Mesodermal cell (in vitro differentiated cells): ENCODE data around the gene TIMM17B.

ENCODE experiments used
- H3K27ac ChIP-seq: 2 replicates; pipeline ENCODE4 v1.7.0; 2013; ENCODE audit warnings: mild to moderate bottlenecking, low read depth, low read length, moderate library complexity; ENCODE audit not compliant: severe bottlenecking
- H3K36me3 ChIP-seq: 2 replicates; pipeline ENCODE4 v1.7.1; 2013; ENCODE audit warnings: mild to moderate bottlenecking, low read length, moderate library complexity; ENCODE audit not compliant: control insufficient read depth, insufficient read depth
- H3K4me1 ChIP-seq: one replicate; pipeline ENCODE4 v1.7.1; 2013; ENCODE audit warnings: mild to moderate bottlenecking, low read length; ENCODE audit not compliant: insufficient read depth, control insufficient read depth, poor library complexity, severe bottlenecking
- H3K4me3 ChIP-seq: 2 replicates; pipeline ENCODE4 v1.7.0; 2013; ENCODE audit warnings: low read length, control low read depth, mild to moderate bottlenecking; ENCODE audit not compliant: insufficient read depth, poor library complexity, severe bottlenecking; ENCODE audit errors: extremely low read depth
- H3K9me3 ChIP-seq: 2 replicates; pipeline ENCODE4 v1.7.1; 2013; ENCODE audit warnings: mild to moderate bottlenecking, low read length, moderate library complexity; ENCODE audit not compliant: control insufficient read depth
- WGBS, 2 experiments: methylation state at CpG; one replicate each; pipeline ENCODE4 v1.1.5; 2013; ENCODE audit warnings: missing lambda C conversion rate in 2 of 2; ENCODE audit not compliant: insufficient coverage in 2 of 2; 5-methylcytosine and 5-hydroxymethylcytosine counted together

TIMM17B gene

GRCh38 chrX:48918301-48918642 is 20.7 kb upstream of the TIMM17B start:
- Histone ChIP-seq H3K27ac (no peak overlapping the region), H3K4me3 (peak overlapping the region; percentile 52), H3K9me3 (no peaks in the 10 kb centered on the region), H3K36me3 (peaks cover 13% of the 10 kb centered on the region), H3K4me1 (peaks cover 16% of the 10 kb centered on the region)
- no CpG with 5 or more reads among the region's 23 CpGs for WGBS, 2 experiments

- peaks cover 14% of the 10 kb centered on the region for H3K4me1 ChIP-seq
- H3K27ac ChIP-seq: no peak overlapping the region
- peak overlapping the region; percentile 52 for H3K4me3 ChIP-seq
- peaks cover 8% of the 10 kb centered on the region for H3K36me3 ChIP-seq
- WGBS, 2 experiments: 2 to 6% methylated on average over 9 to 15 of the region's 27 CpGs
- no peaks in the 10 kb centered on the region for H3K9me3 ChIP-seq
These were observed 19.8 kb upstream of the TIMM17B start for GRCh38 chrX:48917139-48918001.

- peaks cover 4% of the 10 kb centered on the region for H3K4me1 ChIP-seq
- peaks cover 4% of the 10 kb centered on the region for H3K36me3 ChIP-seq
- 96 to 97% methylated on average over 6 to 8 of the region's 13 CpGs for WGBS, 2 experiments
- H3K9me3 ChIP-seq: no peaks in the 10 kb centered on the region
- no peak overlapping the region for H3K4me3 ChIP-seq
- H3K27ac ChIP-seq: no peak overlapping the region
These were observed 17.3 kb upstream of the TIMM17B start for GRCh38 chrX:48914593-48915493.

- 95% methylated on average over 4 of the region's 5 CpGs; no CpG with 5 or more reads in 1 of the 2 experiments for WGBS, 2 experiments
- no peak overlapping the region for H3K4me3 ChIP-seq
- peaks cover 11% of the 10 kb centered on the region for H3K36me3 ChIP-seq
- no peaks in the 10 kb centered on the region for H3K4me1 ChIP-seq
- H3K27ac ChIP-seq: no peak overlapping the region
- no peaks in the 10 kb centered on the region for H3K9me3 ChIP-seq
These were observed 16.2 kb upstream of the TIMM17B start for GRCh38 chrX:48913605-48914366.

GRCh38 chrX:48911412-48912182 is 14.0 kb upstream of the TIMM17B start, which contains the start of gene SLC35A2:
Gene SLC35A2 (minus strand): TSS chrX:48911646. CDS start chrX:48911636, 10 bp downstream.
- peaks cover 17% of the 10 kb centered on the region for H3K36me3 ChIP-seq
- H3K27ac ChIP-seq: peak within 1 kb of the TSS; percentile 67
- no peaks in the 10 kb centered on the region for H3K4me1 ChIP-seq
- H3K9me3 ChIP-seq: no peaks in the 10 kb centered on the region
- 0% methylated on average over 24 to 40 of the region's 60 CpGs for whole genome bisulfite sequencing, 2 experiments
- H3K4me3 ChIP-seq: peak within 1 kb of the TSS; percentile 65

GRCh38 chrX:48910926-48911411 is 13.4 kb upstream of the TIMM17B start:
- Histone ChIP-seq H3K36me3 (peaks cover 20% of the 10 kb centered on the region), H3K9me3 (no peaks in the 10 kb centered on the region), H3K4me3 (peak overlapping the region; percentile 65), H3K4me1 (no peaks in the 10 kb centered on the region), H3K27ac (peak overlapping the region; percentile 67)
- 0 to 3% methylated on average over 3 to 6 of the region's 12 CpGs for WGBS, 2 experiments

GRCh38 chrX:48909703-48910294 is 12.2 kb upstream of the TIMM17B start:
- H3K4me3 ChIP-seq: no peak overlapping the region
- WGBS, 2 experiments: 96 to 98% methylated on average over 3 to 8 of the region's 17 CpGs
- no peak overlapping the region for H3K27ac ChIP-seq
- H3K9me3 ChIP-seq: no peaks in the 10 kb centered on the region
- H3K4me1 ChIP-seq: no peaks in the 10 kb centered on the region
- H3K36me3 ChIP-seq: peaks cover 25% of the 10 kb centered on the region

GRCh38 chrX:48908600-48908999 is 11.0 kb upstream of the TIMM17B start:
- Histone ChIP-seq H3K36me3 (peaks cover 26% of the 10 kb centered on the region), H3K4me1 (peaks cover 2% of the 10 kb centered on the region), H3K4me3 (no peak overlapping the region), H3K27ac (no peak overlapping the region), H3K9me3 (no peaks in the 10 kb centered on the region)
- WGBS, 2 experiments: no CpG with 5 or more reads among the region's 1 CpG

- Histone ChIP-seq H3K4me3 (no peak overlapping the region), H3K9me3 (no peaks in the 10 kb centered on the region), H3K36me3 (peaks cover 50% of the 10 kb centered on the region), H3K4me1 (peaks cover 2% of the 10 kb centered on the region), H3K27ac (no peak overlapping the region)
- WGBS, 2 experiments: 95 to 99% methylated on average over 11 to 13 of the region's 20 CpGs
These were observed 7.7 kb upstream of the TIMM17B start for GRCh38 chrX:48905090-48905790.
